NCI-H1092 (cell line): ENCODE data around the gene CYB561D2.

Experiments
- DNase-seq: peaks from one replicate; lab custom pipeline; 2025; lab: John Stamatoyannopoulos, UW

CYB561D2 gene

DNA sequence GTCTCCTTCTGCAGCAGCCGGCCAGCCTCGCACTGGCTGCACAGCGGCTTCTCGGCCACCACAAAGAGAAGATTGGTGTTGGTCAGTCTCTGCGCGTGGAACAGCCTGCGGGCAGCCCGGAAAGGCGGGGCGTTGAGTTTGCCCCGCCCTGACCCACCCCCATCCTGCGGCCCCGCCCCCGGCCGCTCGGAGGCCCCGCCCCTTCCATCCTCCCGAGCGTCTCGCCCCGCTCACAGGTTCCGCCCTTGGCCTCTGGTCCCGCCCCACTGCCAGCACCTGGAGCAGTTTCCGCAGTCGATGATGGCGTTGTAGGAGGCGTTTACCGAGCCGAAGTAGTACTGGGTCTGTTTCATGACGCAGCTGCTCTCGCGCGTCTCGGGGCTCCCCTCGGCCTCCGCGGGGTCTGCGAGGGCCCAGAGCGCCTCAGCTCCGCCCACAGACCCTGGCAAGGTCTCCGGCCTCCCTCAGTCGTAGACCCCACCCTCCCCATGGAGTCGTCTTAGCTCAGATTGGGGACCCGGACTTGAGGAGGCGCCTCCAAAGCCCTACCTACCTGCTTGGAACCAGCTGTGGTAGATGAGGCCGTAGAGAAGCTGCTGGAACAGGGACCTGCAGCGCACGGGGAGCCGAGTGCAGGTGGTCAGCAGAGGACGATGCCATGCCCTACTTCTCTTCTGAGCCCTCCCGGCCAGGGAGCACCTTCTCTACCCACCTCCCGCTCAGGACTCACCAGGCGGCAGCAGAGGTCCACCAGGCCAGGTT, 14.6 kb downstream of the CYB561D2 start:
- DNase-seq = no peak

DNA sequence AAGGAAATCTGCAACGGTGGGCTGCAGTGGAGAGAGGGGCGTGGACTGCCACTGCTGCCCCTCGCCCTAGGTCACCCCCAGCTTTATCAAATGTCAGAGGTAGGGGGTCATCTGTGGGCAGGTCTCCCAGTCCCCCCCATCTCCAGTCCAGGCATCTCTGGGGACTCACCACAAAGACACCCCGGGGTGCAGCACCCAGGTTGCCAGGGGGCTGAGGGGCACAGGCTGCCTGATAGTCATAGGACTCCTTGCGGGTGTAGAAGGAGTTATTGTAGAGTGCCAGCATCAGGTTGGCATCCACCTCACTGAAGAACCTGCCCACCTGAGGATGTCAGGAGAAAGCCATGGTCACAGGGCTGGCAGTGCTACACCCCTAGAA, 15.2 kb downstream of the CYB561D2 start:
- DNase-seq = no peak

GRCh38 chr3:50369012-50369670, 18.5 kb downstream of the CYB561D2 start:
- DNase-seq = no peak

GRCh38 chr3:50370594-50370993, 19.9 kb downstream of the CYB561D2 start:
- DNase-seq = no peak

DNA sequence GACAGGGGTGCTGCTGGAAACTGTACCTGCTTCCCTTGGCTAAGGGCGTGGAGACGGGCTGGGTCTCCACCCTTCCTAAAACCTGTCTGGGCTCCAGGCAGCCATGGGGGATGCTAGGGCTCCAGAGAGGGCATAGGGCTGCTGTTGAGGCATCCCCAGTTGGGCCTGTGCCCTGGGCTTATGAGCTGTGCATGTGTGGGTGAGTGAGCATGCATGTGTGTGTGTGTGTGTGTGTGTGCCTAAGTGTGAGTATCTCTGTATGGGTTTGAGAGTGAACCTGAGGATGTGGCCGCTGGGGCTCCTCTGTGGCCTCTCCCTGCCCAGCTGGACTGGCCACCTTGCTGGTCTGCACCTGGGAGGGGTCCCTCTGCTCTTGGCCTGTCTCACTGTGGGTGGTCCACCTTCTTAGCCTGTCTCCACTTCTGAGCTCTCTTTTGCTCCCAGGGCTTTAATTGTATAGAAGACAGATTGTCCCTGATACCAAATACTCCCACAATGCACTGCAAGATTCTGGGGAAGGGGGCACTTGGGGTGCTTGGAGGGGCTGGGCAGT, 20.5 kb downstream of the CYB561D2 start:
- DNase-seq = no peak

- no peak for DNase-seq
These were observed 21.7 kb downstream of the CYB561D2 start for GRCh38 chr3:50372349-50372748.

- no peak for DNase-seq
These were observed 22.7 kb downstream of the CYB561D2 start for GRCh38 chr3:50373146-50374051.

DNA sequence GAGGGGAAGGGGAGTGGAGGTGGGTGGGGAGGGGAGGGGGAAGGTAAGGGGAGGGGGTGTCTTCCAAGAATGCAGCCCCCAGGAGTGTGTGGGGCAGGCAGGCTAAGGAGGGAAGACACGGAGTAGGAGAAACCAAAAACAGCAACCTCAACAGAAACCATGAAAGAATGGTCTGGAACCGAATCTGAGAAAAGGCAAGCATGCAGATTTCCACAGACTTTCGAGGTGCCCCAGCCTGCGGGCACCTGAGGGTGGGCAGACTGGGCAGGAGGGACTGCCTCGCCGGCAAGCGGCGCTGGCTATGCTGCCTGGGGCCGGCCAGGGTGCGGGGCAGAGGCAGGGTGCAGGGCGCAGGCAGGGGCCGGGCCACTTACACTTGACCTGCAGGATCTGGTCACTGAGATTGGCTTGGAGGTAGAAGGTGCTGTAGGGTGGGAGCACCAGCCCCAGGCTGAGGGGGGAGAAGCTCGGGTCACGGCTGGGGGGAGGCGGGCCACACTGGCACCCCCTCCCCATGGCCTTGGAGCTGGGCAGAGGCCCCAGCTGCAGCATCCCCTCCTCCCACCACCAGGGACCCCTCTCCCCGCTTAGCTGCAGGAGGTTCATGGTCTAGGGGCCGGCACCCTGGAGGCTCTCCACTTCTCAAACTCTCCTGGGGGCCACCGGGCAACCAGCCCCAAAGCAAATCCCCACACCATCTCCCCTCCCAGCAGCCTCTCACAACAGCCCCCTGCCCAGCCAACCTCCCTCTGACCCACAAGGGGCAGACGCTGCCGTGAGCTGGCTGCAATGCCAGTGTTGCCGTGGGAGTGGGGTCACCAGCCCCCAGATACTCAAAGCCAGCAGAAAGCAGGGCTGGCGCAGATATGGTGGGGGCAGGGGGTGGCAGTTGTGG, 23.9 kb downstream of the CYB561D2 start:
- DNase-seq = no peak

DNA sequence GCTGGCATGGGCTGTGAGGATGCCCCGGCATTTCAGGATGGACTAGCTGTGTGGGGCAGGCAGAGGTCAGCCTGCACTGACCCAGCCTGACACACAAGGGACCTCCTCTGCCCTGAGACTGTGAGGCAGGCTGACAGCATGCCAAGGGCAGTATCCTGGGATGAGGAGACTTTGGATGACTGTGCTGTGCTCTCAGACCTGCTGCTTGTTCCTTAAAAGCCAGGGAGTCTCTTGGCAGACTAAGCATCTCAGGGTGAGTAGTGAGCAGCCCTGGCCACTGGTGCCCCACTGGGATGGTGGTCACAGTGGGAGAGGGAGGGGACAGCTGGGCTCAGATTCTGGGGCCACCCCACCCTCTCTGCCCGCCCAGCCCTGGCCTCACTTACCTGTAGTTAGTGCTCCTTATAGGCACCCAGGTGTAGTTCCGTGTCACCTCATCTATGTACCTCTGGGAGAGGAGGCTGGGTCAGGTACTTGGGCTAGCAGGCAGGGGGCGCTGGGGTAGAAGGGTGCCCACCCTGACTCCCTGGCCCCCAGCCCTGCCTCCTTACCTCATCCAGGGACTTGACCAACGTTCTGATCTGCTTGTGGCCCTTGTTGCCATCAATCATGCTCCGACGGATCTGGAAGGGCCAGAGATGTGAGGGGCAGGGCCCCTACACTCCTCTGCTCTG, 24.7 kb downstream of the CYB561D2 start:
- DNase-seq = no peak

DNA sequence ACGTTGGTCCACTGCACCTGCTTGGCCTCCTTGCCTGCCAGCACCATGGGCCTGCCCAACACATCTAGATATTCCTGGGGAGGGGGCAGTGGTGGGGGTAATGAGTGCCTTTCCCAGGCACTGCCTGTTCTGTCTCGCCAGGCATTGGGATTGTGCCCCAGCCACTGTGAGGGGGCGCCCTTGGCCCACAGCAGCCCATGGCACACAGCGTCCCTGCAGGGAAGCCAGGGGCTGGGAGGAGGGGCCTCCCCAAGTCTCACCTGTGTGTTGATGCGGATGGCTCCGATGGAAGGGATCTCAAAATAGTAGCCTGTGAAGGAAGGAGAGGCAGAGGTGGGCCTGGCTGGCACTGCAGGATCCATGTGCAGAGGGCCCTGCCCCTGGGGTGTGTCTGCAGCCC, 27.4 kb downstream of the CYB561D2 start:
- DNase-seq = no peak

- DNase-seq = no peak
These were observed 28.1 kb downstream of the CYB561D2 start for GRCh38 chr3:50378757-50379156.

GRCh38 chr3:50380405-50381085, 29.9 kb downstream of the CYB561D2 start:
- no peak for DNase-seq

DNA sequence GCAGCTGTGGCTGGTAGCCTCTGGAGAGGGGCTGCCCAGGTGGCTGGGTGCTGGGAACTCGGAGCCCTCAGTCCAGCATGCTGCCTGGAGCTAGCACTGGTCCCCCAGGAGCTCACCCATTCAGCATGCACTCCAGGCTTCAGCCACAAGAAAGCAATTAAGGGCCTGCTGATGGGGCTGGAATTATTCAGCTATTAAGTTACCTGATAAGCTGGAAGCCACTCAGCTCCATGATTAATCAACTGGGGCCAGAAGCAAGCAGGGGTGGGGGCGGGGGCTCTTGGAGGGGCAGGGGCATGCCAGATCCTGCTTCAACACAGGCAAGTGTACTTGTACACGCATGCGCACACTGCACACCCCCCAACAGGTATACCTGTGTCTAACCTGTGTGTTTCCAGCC, 30.7 kb downstream of the CYB561D2 start:
- DNase-seq = peak; percentile 31

DNA sequence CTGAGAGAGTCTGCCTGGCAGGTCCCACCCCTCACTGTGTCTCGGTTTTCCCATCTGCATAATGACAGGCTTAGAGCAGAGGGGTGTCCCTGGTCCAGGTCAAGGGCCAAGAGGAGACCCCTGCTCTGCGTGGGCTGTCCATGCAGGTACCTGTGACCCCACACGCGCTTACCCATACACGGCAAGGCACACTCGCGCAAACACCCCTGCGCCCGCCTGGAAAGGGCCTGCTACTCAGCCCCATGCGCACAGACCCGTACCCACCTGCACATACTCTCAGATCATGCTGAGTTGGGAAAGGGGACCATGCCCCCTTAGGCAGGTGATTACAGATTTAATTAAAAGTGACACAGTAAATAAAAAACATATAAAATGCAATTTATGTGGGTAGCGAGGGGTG, 32.1 kb downstream of the CYB561D2 start:
- DNase-seq = no peak

GRCh38 chr3:50383750-50384149, 33.1 kb downstream of the CYB561D2 start:
- DNase-seq = no peak

DNA sequence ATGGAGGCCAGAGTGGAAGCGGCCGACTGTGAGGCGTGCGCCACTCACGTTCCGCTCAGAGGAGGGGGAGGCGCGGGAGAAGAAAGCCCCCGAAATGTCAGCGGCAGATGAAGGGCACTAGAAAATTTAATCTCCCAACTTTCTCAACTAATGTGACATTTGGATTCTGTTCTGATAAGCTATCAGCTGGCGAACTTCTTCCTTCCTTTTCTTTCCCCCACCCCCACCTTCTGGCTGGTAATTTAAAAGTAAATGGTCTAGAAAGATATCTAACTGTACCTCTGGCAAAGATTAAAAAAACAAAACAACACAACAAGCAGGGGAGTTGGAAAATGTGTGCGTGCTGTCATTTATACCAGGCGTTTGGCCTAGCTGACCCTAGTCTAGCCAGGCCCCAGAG, 35.1 kb downstream of the CYB561D2 start:
- no peak for DNase-seq

DNA sequence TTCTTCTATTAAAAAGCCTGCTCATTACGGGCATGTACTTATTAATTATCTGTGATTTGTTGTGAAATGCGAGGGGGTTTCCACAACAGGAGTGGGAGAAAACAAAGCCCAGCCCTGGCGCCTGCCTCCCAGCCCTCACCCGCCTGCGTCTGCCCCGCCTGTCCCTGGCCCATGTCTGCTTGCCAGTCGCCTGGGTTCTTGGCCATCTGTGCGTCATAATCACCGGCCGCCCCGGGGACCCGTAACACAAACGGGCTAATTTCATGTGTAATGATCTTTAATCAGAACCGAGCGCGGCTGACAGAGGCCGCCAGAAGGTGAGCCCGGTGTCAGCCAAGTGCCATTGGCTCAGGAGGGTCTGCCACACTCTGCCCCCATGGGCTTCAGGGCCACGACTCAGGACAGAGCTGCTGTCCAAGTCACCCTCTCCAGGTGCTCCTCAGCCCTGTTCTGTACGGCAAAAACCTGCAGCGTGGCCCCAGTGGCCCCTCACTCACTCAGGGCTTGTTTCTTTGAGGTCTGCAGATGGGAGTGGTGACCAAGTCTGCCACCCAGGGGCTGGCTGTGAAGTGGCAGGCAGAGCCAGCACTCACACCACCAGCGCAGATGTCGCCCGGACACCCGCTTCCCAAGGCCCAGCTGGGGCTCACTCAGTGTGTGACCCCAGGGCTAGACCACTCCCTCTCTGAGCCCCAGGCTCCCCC, 37.5 kb downstream of the CYB561D2 start:
- no peak for DNase-seq

DNA sequence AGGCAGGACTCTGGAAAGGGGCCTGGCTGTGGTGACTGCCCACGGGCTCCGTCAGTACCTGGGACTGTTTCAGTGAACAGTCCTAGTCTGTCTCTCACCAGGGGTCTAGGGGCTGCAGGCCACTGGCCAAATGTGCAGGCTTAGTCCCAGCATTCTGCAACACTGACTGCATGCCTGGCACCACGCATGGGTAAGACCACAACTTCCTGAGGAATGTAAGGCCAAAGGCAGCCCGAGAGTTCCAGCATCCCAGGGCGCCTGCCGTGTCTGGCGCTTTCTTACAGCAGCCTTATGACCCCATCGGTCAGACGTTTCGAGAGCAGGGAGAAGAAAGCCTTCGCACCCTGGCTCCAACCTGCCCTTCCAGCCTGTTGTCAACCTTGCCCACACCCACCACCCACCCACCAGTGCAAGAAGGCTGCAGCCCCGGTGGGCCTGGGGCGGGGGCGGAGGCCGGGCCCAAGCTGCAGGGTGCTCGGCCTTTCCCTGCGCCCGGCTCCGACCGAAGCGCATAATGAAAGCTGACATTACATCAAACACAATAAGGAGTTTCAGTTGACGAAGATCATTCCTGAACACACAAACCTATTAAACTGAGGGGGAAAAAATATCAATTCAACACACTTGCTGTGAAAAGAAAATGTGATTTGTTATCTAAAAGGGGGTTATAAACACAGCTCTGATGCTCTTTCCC, 38.2 kb downstream of the CYB561D2 start:
- DNase-seq = no peak

DNA sequence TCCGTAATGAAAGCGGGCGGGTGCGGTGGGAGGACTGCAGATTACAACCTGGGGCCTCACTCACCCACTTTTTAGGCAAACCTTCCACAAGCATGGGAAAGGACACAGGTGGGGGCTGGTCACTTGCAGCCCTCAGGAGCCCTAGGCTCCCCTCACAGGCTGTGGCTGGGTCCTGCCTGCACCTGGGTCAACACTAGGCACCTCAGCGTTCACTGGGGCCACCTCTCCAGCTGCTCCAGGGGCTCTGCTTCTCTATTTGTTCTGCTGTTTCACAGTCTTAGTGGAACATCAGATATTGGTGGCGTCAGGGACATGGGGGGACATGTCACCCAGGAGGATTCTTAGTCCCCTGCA, 38.7 kb downstream of the CYB561D2 start:
- no peak for DNase-seq
